Endometrial microvascular endothelial cells (primary cell): ENCODE data around the gene ECT2. TPM values are rescaled to one million over a fixed set of nuclear protein-coding genes. Genes with fewer than 3 reads are reported as not detected.
"Not testable (repeated sequence)": the region's sequence is repeated elsewhere in the genome, so short reads cannot be mapped to it uniquely, and the experiment has no call there.

Experiments used
- in situ Hi-C: cut with HindIII; loops from 2 replicates; pipeline ENCODE4 v1.10.0; 2017; ENCODE audit warnings: low sequenced_read_pairs, low pct_unique_long_range_greater_than_20kb; ENCODE audit errors: inconsistent ontology term
- total RNA-seq: library from RNA; depleted of rRNA; stranded (reverse); fragments of >200 nt; gene quantifications from one replicate; pipeline ENCODE4 v1.2.3, GENCODE V29; 2015; ENCODE audit errors: inconsistent ontology term

Gene ECT2
- total RNA-seq, 1 donor from 2014 or later, result 39.8 TPM

DNA sequence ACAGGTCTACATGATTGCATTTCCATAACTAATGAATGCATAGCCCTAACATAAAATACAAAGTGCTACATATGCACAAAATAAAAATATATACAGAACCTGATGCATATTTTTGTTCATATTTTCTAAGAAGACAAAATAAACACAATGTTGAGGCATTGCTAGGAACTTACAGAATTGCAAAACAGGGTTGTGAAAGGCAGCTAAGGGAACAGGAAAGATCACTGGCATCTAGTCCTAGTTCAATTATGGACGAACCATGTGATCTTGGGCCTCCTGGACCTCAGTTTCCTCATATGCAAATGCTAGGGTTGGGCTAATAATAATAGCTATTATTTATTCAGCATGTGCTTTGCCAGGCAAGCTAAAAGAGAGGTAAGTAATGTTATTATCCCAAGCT is 24.1 kb upstream of the ECT2 start:
- in situ Hi-C loops, result no loop called here

GRCh38 chr3:172735014-172735413 is 15.5 kb upstream of the ECT2 start:
- in situ Hi-C loops, result no loop called here

GRCh38 chr3:172739462-172739861 is 11.1 kb upstream of the ECT2 start:
- in situ Hi-C loops, result no loop called here

GRCh38 chr3:172746475-172746874 is 4.1 kb upstream of the ECT2 start:
- in situ Hi-C loops, result no loop called here

GRCh38 chr3:172749230-172749965 is 1.1 kb upstream of the ECT2 start:
- in situ Hi-C loops, result no loop called here

- in situ Hi-C loops, result no loop called here
These were observed 508 bp upstream of the ECT2 start for GRCh38 chr3:172750069-172750367.

DNA sequence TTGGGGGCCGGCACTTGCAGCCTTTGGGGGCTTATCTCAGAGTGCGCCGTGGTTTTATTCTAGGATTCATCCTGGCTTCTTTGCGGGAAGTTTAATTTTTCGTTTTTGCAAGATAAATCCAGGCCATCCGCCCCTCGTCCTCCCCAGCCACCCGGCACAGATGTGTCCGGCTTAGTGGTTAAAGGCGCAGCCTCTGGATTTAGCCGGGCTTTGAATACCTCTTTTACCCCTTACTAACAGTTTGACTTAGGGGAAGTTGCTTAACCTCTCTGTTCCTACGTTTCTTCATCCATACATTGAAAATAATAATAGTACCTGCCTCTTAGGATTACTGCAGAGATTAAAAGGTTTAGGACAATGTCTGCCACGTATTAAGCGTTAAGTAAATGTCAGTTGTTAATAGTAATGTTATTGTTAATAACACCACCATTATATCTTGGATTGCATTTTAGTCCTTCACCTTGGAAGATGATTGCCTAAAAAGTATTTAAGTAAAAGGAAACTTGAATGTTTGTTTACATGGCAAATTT is 714 bp downstream of the ECT2 start:
- in situ Hi-C loops, result no loop called here

GRCh38 chr3:172752651-172753050 is 2.1 kb downstream of the ECT2 start:
- in situ Hi-C loops, result no loop called here

DNA sequence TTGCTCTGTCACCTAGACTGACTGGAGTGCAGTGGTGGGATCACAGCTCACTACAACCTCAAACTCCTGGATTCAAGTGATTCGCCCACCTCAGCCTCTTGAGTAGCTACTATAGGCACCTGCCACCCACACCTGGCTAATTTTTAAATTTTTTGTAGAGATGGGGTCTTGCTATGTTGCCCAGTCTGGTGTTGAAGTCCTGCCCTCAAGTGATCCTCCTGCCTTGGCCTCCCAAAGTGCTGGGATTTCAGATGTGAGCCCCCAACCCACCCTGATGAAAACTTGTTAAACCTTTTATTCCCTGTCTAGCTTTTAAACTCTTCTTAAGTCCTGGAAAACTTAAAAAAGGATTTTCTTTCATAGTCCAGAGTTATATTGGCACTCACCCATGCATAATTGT is 2.6 kb downstream of the ECT2 start:
- in situ Hi-C loops, result no loop called here

DNA sequence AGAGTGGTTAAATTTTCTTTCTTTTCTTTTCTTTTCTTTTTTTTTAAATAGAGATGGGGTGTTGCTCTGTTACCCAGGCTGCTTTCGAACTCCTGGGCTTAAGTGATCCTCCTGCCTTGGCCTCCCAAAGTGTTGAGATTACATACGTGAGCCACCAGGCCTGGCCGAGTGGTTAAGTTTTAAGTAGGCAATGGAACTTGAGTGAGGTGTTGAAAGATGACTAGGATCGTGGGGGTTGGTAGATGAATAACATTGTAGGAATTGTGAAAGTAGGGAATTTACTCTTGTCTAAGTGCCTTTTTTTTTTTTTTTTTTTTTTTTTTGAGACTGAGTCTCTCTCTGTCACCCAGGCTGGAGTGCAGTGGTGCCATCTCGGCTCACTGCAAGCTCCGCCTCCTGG is 9.9 kb downstream of the ECT2 start:
- in situ Hi-C loops, result not testable (repeated sequence)

DNA sequence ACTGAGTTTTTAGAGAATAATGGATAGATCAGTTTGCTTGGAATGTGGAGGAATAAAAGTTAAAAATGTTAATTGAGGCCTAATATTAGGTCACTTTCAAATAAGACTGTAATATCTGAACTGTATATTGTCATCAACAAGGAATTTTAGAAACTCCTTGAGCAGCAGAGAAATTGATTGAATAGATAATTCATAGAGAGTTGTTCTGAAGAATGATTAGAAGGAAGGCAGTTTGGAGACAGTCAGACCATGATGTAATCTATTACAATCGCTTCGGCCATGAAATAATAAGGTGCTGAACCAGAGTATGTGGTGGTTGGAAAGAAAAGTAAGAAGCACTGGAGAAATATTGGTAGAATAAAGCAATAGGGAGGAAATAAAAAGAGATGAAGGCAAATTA is 15.7 kb downstream of the ECT2 start:
- in situ Hi-C loops, result no loop called here

GRCh38 chr3:172766718-172767405 is 16.3 kb downstream of the ECT2 start:
- in situ Hi-C loops, result no loop called here

DNA sequence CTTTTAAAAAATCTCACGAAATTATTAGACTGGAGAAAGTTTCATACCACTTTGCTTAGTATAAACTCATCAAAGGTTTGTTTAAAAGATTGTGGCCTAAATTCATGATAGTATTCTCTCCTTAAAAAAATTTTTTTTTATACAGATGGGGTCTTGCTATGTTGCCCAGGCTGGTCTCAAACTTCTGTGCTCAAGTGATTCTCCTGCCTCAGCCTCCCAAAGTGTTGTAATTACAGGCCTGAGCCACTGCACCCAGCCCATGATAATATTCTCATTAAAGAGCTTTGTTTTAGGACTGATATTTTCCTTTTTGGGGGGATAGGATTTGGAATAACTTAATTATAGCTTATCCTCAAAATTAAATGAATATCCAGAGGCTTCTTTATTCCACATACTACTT is 19.9 kb downstream of the ECT2 start:
- in situ Hi-C loops, result no loop called here

- in situ Hi-C loops, result no loop called here
These were observed 21.1 kb downstream of the ECT2 start for GRCh38 chr3:172771672-172772071.

- in situ Hi-C loops, result no loop called here
These were observed 25.7 kb downstream of the ECT2 start for GRCh38 chr3:172776049-172776717.

GRCh38 chr3:172777901-172778300 is 27.4 kb downstream of the ECT2 start:
- in situ Hi-C loops, result no loop called here

DNA sequence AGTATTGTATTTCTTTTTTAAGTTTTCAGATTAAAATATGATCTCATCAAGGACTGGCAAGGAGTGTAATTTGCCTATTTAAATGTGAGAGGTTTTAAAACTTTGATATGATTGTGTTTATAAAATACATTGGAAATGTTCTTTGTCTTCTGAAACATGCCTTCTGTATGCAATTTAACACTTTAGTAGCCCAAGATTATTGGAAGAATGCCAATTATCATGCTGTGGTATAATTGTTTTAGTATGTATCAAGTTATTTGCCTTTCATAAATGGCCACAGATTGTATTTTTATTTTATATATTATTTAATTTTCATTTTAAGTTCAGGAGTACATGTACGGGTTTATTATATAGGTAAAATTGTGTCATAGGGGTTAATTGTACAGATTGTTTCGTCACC is 31.7 kb downstream of the ECT2 start:
- in situ Hi-C loops, result no loop called here

DNA sequence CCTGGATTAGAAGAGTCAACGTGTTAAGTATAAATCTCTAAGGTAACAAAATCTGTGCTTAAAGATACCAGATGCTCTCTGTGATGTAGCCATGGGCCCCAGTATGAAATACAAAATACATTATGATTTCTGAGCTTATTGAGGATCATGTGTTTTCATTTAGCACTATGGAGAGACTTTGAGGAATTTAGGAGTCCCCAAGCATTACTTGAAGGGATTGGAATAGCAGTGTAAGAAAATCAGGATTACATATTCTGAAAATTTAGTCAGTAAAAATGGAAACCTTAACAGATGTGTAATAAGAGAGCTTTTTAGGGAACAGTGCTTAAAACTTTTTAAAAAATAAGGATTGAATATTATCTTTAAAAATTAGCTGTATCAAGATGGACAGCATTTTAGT is 35.5 kb downstream of the ECT2 start:
- in situ Hi-C loops, result no loop called here

DNA sequence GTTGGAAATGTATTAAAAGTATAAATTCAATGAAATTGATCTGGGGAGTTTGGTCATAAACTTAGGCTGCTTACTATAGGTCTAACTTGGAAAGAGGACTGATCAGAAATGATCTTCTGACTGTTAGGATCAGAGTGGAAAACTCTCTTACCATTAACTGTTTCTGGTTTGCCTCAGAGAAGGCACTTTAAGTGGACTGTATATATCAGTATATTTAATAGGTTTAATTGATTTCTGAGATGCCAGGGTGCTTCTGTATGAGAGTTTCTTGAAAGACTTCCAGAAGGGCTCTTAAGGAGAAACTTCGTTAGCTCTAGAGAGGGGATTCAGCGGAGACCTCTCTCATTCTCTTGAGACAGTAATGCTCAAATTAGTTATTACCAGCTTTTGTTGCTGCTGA is 36.5 kb downstream of the ECT2 start:
- in situ Hi-C loops, result no loop called here

- in situ Hi-C loops, result no loop called here
These were observed 37.2 kb downstream of the ECT2 start for GRCh38 chr3:172787746-172788145.
